Activated T-cell treated with anti-CD3 and anti-CD28 coated beads for 4 hours (primary cell): ENCODE results near the gene FRMD4A.
A peak's percentile ranks its signal among the peaks of the same experiment; 100 is the strongest.
"Not testable (repeated sequence)": the region's sequence is repeated elsewhere in the genome, so short reads cannot be mapped to it uniquely, and the experiment has no call there.

ENCODE experiments used
- DNase-seq: peaks from one replicate; pipeline ENCODE4 v3.0.0-alpha.2; 2020

The FRMD4A gene

GRCh38 chr10:13729586-13730305 is 601.0 kb downstream of the FRMD4A start:
- DNase-seq, result no peak

DNA sequence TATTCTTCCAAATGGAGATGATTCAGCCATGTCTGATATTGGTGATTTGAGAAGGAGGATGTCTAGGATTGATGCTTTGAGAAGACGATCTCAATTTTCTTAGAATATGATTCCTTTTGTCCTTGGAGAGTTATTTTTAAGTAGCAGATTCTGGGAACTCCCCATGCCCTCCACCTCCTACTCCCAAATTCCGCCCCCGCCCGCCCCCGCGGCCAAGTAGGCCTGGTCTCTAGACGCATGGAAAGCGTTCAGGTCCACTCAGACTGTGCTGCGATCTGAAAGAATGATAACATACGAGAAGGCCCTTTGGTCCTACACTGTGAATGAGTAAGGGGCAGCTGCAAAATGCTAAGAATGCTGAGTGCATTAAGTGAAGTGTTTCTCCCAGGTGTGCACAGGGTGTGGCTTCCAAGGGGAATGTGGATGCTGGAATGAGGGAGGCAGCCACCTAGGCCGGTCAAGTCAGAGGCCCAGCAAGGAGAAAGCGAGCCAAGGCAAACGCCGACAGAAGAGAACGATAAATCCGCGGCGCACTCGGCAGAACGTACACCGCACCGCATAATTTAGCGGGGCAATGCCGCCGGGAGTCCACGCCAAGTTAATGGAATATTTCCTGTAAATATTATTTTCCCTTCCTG is 601.7 kb downstream of the FRMD4A start:
- DNase-seq, result no peak

DNA sequence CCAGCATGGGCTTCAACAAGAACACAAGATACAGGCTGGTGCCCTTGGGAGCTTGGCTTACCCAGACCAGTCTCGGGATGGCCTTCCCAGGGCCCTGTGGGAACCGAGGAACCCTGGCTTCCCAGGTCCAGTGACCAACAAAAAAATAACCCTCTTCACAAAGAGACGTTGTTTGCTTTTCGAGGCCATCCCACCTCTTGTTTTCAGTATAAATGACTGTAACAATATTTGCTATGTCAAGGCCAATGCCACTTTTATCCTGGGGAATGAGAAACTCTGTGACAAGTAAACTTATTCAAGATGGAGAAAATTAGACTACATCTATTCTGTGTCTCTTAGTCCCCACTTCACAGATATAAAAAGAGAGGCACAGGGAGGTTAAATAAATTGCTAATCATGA is 605.1 kb downstream of the FRMD4A start:
- DNase-seq, result no peak

GRCh38 chr10:13724484-13724883 is 606.2 kb downstream of the FRMD4A start:
- no peak for DNase-seq

GRCh38 chr10:13722747-13723653 is 607.7 kb downstream of the FRMD4A start:
- DNase-seq, result no peak

DNA sequence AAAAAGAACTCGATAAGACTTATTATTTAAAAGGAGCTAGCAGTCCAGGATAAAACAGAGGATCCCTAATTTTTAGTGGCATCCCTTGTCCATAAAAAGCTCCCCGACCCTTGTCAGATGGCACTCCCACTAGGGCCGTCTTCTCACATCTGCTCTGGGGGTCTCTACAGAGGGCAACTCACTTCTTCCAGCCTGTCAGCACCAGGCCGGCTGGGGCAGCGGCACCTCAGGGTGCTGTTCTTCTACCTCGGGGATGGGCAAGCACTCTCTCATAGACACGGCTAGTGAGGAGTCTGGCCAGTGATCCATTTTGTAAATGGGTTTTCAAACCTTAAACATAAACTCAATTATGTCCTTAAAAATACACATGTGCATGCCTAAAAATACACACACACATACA is 609.2 kb downstream of the FRMD4A start:
- DNase-seq, result no peak

DNA sequence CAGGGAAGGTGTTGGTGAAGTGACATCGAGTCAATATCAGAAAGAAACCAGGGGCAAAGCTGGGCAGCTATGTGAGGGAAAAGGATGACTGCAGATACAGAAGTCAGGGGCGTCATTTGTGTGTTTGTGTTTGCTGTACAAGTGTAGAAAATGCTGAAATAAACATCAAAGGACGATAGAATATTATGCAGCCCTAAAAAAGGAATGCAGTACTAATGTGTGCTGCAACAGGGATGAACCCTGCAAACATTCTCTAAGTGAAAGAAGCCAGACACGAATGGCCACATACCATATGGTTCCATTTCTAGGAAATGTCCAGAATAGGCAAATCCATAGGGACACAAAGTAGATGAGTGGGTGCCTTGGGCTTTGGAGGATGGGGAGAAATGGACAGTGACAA is 610.0 kb downstream of the FRMD4A start:
- no peak for DNase-seq

GRCh38 chr10:13719425-13719824 is 611.3 kb downstream of the FRMD4A start:
- DNase-seq, result no peak

- DNase-seq, result no peak
Observed at GRCh38 chr10:13718820-13719219, 611.9 kb downstream of the FRMD4A start.

GRCh38 chr10:13717936-13718772 is 612.6 kb downstream of the FRMD4A start:
- peak; percentile 3 for DNase-seq

GRCh38 chr10:13717571-13717935 is 613.2 kb downstream of the FRMD4A start:
- no peak for DNase-seq

GRCh38 chr10:13716081-13717071 is 614.3 kb downstream of the FRMD4A start:
- no peak for DNase-seq

GRCh38 chr10:13715596-13715995 is 615.1 kb downstream of the FRMD4A start:
- DNase-seq, result not testable (repeated sequence)

- no peak for DNase-seq
Observed at GRCh38 chr10:13715100-13715499, 615.6 kb downstream of the FRMD4A start.

DNA sequence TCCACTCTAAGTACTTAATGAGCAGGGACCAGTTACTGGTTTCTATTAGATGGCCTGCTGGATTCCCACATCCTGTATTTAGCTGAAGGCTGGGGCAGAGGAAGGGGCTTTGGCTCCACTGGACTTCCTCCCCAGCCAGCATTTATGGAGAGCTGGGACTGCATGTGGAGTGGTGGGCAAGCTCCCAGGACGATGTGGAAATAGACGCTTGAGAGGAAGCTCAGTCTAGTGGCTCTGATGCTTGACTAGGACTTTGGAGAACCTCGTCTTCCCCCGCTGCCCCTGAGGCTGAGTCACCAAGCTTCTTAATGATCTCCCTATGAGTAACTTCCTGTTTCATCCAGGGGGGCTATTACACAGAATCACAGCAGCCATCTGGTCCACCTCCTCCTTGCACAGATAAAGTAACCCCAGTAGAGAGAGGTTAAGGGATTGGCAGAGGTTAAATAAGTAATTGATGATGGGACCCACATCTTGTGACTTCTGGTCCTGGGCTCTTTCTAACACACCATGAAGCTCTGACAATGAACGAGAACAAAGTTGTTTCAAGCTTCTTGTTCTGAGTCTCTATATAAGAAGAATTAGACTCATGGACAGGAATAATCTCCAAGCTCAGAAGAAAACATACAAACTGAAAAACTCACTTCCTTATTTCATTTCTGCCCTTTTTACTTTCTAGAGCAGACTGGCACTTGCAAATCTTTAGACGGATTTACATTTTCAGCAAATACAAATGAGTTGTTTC is 617.7 kb downstream of the FRMD4A start:
- peak; percentile 4 for DNase-seq

DNA sequence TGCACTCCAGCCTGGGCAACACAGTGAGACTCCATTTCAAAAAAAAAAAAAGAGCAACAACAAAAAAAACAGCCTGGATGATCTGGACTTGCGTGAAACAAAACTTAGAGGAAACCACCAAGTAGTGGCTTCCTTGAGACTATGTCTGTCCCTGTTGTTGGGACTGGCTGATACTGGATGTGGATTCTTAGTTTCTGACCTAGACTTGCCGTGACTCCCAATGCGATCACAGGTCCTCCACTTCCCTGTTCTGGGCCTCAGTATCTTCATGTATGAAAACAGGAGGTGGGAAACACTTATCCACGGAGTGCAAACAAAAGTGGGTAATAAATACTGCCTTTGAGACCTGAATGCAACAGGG is 618.3 kb downstream of the FRMD4A start:
- DNase-seq, result no peak

- no peak for DNase-seq
Observed at GRCh38 chr10:13711291-13711690, 619.4 kb downstream of the FRMD4A start.

- no peak for DNase-seq
Observed at GRCh38 chr10:13709931-13710650, 620.6 kb downstream of the FRMD4A start.

DNA sequence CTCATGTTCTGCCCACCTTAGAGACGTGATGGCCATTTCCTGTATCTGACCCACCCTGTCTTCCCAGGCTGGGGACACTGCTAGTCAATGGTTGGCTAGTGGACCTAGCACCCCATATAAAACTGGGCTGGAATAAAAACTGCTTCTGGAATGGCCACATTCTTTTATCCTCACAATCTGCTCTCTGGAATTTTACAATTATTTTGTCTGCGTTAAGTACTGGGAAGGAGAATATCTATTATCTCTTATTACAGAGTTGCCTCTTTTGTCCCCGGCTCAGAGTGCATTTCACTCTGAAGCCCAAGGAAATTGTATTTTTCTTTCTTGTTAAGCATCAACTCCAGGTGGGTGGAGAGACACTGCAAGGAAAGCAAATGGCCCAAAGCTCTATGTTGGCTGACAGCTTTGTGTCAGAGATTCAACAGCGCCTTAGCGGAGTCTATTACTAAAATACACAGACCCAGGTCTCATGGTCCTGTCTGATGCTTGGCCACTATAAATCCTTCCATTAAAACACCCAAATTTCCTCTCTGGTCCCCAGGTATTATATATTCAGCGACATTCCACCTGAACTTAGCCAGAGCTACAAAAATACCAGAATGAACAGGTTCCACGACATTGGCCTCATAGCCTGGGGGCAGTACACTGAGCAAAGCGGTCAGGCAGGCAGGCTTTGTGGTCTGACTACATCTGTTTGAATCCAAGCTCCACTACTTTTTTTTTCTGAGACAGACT is 622.3 kb downstream of the FRMD4A start:
- DNase-seq, result no peak
